Measurements from ENCODE around the gene SLC22A13.
"Not testable (repeated sequence)": the region's sequence is repeated elsewhere in the genome, so short reads cannot be mapped to it uniquely, and the experiment has no call there.

The SLC22A13 gene

GRCh38 chr3:38318766-38319671 lies 53.4 kb downstream of the SLC22A13 start:
- Histone ChIP-seq H3K4me1 (no peaks in the 10 kb centered on the region), H3K27me3 (no peaks in the 10 kb centered on the region), H3K36me3 (no peaks in the 10 kb centered on the region), H3K4me3 (ENCODE audit: low read depth, low read length) (no peak overlapping the region), H3K9me3 (no peaks in the 10 kb centered on the region)
- DNase-seq, result no peak
- no peak for TF ChIP-seq CTCF (IDR thresholded peaks at IDR 0.05; ENCODE audit: low read depth, low read length)

GRCh38 chr3:38320638-38321037 lies 55.0 kb downstream of the SLC22A13 start:
- H3K27me3 ChIP-seq; DNase-seq; H3K36me3 ChIP-seq; H3K4me1 ChIP-seq; H3K4me3 ChIP-seq (ENCODE audit: low read depth, low read length); H3K9me3 ChIP-seq: not testable (repeated sequence)

GRCh38 chr3:38323060-38323459 lies 57.4 kb downstream of the SLC22A13 start:
- Histone ChIP-seq H3K27me3 (no peaks in the 10 kb centered on the region), H3K4me3 (ENCODE audit: low read depth, low read length) (no peak overlapping the region), H3K9me3 (no peaks in the 10 kb centered on the region), H3K36me3 (no peaks in the 10 kb centered on the region), H3K4me1 (no peaks in the 10 kb centered on the region)
- DNase-seq, result no peak
- no peak for TF ChIP-seq CTCF (IDR thresholded peaks at IDR 0.05; ENCODE audit: low read depth, low read length)

GRCh38 chr3:38325256-38325655 lies 59.6 kb downstream of the SLC22A13 start:
- Histone ChIP-seq H3K4me1 (no peaks in the 10 kb centered on the region), H3K9me3 (no peaks in the 10 kb centered on the region), H3K27me3 (no peaks in the 10 kb centered on the region), H3K4me3 (ENCODE audit: low read depth, low read length) (no peak overlapping the region), H3K36me3 (no peaks in the 10 kb centered on the region)
- no peak for DNase-seq
- TF ChIP-seq CTCF (IDR thresholded peaks at IDR 0.05; ENCODE audit: low read depth, low read length), result no peak

GRCh38 chr3:38327335-38328009 lies 61.9 kb downstream of the SLC22A13 start:
- no peaks in the 10 kb centered on the region for H3K27me3 ChIP-seq
- no peaks in the 10 kb centered on the region for H3K9me3 ChIP-seq
- DNase-seq, result no peak
- TF ChIP-seq CTCF (IDR thresholded peaks at IDR 0.05; ENCODE audit: low read depth, low read length), result no peak
- no peak overlapping the region for H3K4me3 ChIP-seq (ENCODE audit: low read depth, low read length)
- no peaks in the 10 kb centered on the region for H3K4me1 ChIP-seq
- H3K36me3 ChIP-seq, result no peaks in the 10 kb centered on the region

Data from BE2C (cell line).